Measurements from ENCODE around the gene PEX19.

DNA sequence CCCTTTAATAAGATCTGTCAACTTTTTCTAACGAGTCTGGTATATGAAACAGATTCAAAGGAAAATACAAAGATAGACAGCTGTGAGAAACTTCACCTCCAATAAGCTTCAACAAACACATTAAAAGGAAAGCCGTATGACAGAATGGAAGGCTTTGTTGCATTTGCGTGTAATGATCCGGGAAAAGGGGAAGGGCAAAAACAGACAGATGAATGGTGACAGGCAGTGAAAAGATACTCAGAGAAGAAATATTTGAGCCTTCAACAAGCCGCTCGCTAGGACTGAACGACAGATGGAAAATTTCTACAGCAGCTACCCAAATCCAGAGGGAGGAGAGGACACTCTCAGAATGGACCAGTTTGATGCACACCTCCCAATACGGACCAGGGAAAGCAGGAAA, 43.3 kb upstream of the PEX19 start:
- TF ChIP-seq POLR2AphosphoS5 (IDR thresholded peaks at IDR 0.05; ENCODE audit: low read depth, low read length) (no peak), TAF1 (IDR thresholded peaks at IDR 0.05; ENCODE audit: borderline replicate concordance, low read depth, low read length) (no peak)
